ENCODE data around the gene SUN1.
A peak's percentile ranks its signal among the peaks of the same experiment; 100 is the strongest.
"Not testable (repeated sequence)": the region's sequence is repeated elsewhere in the genome, so short reads cannot be mapped to it uniquely, and the experiment has no call there.

SUN1 gene

DNA sequence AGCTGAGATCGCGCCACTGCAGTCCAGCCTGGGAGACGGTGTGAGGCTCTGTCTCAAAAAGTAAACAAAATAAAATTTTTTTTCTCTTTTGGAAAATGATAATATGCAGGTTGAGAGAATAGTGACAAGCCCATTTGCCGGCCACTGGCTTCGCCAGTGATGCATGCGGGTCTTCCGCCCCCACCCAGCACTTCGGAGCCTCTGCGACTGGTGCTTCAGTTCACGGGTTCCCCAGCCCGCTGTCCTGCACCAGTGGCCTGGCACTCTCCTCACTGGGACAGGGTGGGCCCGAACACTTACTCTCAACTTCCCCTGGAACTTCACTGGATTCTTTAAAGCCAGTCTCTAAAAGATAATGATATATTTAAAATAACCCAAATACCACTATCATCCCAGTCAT lies 2.7 kb downstream of the SUN1 start:
- no peak for DNase-seq

DNA sequence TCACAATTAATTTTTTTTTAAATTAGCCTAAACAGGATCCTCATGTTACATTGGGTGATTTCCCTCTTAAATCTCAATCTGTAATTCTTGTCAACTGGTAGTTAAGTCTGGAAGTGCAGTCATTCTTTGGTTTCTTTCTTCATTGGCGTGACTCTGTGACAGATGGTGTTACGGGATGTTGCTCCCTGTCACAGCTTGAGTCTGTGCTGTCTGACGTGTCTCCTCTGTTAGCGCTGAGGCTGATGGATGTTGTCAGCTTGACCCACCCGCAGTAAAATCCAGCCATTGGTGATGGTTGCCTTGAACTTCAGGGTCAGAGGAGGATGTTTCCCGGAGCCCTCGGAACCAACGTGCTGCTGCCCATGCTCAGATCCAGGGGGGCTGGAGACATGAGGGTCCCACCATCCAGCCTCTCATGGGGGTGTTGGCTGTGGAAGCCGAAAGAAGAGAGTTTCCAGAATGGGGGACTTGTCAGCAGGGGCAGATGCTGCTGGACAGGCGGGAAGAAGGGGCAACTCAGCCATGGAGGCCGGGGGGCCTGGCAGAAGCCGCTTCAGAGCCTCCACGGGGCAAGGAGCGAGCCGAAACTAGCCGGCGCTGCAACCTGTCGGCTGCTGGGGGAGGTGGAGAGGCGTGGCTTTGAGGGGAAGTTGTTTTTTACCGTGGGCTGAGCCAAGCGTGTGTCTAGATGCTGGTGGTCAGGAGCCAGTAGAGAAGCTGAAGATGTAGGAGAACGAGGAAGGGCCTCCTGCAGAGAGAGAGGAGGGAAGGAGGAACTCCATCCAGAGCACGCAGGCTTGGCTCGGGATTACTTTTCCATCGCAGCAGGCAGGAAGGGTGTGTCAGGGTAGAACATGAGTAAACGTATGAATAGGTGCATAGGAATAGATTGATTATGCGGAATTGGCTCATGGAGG lies 3.5 kb downstream of the SUN1 start:
- DNase-seq: no peak

DNA sequence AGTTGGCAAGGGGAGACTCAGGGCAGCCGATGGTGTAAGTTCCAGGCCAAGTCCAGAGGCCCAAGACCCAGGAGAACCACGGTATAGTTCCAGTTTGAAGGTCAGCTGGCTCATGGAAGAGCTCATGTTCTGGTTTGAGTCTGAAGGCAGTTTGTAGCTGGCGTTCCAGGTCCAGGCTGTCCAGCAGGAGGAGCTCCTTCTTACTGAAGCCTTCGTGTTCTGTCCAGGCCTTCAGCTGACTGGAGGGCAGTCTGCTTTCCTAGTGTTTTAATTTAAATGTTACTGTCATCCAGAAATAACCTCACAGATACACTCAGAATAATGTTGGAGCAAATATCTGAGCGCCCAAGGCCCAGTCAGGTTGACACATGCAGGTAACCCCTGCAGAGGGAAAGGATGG lies 4.2 kb downstream of the SUN1 start:
- DNase-seq: peak; percentile 42

DNA sequence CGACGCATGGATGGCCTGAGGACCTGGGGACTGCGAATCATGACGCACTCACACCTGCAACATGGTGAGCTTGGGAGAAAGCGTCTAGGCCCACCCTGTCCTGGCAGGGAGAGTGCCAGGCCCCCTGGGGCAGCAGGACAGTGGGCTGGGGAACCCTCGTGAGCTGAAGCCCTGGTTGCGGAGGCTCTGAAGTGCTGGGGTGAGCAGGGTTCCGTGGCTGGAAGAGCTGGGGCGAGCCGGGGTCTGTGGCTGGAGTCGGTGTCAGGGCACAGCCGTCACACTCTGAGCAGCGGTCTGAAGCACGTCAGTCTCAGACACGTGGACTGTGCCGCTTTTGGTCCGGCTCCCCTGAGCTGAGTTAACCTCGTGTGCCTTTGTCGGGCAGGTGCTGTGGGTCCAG lies 4.7 kb downstream of the SUN1 start:
- no peak for DNase-seq

DNA sequence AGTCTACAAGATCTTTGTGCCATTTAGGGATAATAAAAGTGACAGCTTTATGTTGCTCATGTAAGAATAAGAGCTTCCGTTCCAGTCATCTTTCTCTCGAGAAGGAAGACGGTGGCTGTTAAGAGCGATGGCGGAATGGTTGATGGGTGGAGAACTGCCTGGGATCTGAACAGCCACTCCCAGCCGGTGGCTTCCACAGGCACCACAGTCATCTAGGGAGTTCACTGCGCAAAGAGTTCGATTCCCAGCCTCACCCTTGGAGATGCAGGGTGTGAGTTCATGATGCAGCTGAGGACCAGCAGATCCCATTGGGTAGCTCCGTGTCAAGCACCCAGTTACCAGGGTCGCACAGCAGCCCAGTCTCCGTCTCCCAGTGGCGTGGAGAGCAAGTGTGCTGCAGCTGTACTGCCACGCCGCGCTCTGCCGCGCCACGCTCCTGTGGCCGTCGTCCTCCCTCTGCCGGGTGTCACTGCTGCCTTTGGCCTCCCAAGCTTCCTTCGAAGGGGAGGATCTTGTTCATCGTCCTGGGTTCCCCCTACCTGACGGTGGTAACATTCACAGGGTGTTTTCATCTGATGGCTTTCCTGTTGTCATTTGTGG lies 7.8 kb downstream of the SUN1 start:
- DNase-seq: no peak

DNA sequence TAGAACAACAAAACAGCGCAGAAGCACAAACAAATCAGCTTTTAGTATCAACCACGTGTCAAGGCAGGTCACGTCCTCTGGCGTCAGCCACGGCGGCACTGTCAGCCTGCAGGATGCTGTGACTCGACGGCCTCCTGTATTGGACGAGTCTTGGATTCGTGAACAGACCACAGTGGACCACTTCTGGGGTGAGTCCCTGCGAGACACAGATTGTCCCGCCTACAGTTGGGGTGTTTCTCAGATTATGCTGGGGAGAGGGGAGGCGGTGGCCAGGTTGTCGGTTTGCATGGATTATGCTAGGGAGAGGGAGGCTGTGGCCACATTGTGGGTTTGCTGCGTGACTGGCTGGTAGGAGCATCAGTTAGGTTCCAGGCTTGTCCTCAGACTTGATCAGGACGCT lies 9.7 kb downstream of the SUN1 start:
- DNase-seq: no peak

DNA sequence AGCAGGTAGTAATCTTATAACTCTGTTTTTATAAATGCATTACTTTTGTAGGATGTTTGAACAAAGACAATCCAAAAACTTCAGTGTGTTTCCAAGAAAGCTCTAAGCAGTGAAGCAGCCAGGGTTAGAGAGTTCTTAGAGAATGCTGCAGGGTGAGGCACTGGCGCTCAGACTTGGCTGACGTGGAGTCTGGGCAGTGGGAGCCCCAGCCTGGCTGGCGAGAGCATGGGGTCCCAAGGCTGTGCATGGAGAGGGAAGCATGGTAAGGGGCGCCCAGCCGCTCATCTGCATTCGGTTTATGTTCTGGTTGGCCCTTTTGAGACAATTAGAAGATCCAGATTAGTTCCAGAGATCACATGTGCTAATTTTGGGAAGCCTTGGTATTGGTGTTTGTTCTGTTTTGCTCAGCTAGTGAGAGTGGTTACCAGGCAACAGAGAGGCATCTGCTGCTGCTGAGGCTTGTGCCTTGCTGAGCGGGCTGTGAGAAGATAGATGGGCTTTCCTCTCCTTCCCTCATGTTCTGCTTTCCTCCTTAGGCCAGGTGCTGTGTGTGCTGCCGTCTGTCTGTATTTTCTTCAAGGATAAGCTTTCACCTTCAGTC lies 10.3 kb downstream of the SUN1 start:
- DNase-seq: no peak

DNA sequence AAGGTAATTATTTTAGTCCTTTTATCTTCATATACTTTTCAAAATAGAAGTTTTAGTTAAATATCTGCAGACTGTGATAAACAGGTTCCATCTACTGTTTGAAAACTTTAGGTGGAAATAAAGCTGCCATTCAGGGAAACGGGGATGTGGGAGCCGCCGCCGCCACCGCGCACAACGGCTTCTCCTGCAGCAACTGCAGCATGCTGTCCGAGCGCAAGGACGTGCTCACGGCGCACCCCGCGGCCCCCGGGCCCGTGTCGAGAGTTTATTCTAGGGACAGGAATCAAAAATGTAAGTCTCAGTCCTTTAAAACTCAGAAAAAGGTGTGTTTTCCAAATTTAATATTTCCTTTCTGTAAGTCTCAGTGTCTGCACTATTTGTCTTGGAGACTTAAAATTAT lies 11.0 kb downstream of the SUN1 start:
- no peak for DNase-seq

DNA sequence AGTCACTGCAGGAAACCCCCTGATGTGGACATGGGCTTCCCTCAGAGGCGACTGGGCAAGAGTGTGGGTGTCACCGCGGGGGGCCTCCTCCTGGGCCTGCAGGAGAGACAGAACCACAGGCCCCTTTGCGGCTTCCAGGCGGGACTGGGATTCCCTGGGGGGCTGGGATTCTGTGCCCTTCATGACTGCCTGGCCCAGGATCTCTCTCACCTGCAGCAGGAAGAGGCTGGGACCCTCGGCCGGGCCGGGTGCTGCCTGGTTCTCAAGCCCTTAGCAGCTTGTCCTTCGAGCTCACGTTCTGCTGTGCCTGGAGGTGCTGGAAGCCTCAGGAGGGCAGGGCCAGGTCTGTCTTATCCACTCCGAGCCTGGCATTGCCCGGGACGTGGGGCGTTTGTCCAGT lies 11.8 kb downstream of the SUN1 start:
- no peak for DNase-seq

DNA sequence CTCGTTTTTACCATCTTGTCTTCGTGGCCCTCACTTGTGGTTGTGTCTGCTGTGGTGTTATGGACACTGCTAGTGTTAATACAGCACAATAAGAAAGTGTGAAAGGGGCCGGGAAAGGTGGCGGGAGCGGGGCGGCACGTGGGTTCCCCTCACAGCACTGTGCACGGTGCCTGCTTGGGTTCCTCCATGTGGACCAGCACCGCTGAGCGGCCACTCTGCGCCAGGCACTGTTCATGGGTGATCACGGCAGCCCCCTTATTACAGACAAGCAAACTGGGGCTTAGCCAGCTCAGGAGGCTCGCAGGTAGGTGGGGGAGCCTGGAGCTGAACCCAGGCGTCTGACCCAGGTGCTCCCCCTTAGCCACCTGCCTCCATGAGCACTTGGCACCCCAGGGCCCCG lies 12.2 kb downstream of the SUN1 start:
- no peak for DNase-seq

DNA sequence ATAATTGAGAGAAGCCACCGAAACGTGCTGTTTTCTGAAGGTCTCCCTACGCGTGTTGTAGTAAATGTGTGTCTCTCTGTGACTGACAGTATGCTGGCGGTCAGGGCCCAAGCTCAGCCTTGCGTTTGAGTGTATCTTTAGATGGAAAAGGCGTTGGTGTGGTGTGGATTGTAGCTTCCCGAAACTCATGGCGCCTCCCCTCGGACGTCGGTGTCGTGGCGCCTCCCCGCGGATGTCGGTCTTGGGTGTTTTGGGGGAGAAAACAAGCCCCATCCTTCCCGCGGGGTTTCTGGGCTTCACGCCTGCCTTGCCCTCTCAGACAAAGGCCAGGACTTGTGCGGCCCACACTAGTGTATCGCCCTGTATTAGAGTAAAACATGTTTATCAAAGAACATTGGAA lies 12.8 kb downstream of the SUN1 start:
- no peak for DNase-seq

DNA sequence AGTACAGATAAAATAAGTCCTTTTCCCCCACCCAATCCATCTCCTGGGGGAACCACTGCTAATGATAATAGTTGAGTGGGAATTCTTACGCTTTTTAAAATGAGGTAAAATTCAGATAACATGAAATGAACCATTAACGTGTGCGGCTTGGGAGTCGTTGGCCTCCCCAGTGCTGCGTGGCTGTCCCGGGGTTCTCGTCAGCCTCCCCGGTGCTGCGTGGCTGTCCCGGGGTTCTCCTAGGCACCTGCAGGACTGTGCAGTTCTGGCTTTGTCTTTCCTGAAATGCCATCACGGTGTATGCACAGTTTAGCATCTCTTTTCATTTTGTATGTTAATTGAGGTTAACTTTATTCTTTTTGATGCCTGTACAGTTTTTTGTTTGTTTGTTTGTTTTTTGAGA lies 13.5 kb downstream of the SUN1 start:
- DNase-seq: no peak

DNA sequence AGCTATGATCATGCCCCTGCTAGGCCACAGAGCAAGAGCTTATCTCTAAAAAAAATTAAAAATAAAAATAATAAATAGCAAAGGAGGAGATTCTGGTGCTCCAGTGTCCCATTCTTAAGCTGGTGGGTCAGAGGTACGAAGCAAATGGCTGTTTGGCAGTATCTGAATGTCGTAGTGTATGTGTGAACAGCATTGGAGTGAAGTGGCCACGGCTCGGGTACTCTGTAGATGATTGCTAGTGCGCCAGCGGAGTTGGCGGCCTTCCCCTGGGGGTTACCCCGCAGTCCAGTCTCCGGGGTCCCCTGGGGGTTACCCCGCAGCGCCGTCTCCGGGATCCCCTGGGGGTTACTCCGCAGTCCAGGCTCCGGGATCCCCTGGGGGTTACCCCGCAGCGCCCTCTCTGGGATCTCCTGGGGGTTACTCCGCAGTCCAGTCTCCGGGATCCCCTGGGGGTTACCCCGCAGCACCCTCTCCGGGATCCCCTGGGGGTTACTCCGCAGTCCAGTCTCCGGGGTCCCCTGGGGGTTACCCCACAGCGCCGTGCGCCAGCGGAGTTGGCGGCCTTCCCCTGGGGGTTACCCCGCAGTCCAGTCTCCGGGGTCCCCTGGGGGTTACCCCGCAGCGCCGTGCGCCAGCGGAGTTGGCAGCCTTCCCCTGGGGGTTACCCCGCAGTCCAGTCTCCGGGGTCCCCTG lies 14.8 kb downstream of the SUN1 start:
- DNase-seq: not testable (repeated sequence)

DNA sequence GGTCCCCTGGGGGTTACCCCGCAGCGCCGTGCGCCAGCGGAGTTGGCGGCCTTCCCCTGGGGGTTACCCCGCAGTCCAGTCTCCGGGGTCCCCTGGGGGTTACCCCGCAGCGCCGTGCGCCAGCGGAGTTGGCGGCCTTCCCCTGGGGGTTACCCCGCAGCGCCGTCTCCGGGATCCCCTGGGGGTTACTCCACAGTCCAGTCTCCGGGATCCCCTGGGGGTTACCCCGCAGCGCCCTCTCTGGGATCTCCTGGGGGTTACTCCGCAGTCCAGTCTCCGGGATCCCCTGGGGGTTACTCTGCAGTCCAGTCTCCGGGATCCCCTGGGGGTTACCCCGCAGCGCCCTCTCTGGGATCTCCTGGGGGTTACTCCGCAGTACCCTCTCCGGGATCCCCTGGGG lies 15.5 kb downstream of the SUN1 start:
- not testable (repeated sequence) for DNase-seq

DNA sequence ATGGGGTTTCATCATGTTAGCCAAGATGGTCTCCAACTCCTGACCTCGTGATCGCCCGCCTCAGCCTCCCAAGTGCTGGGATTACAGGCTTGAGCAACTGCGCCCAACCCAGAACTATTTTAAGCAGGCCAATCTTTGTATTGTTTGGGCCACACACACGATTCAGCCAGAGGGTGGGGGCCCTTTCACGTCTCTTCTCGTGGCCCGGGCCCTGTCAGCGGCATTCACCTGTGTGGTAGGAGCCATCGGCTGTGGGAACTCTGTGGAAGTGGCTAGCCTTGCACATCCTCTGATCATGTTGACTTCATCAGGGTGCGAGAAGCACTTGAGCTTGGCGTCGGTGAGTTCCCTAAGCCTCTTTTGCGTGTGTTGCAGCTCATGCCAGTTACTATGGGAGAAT lies 16.9 kb downstream of the SUN1 start:
- DNase-seq: no peak

DNA sequence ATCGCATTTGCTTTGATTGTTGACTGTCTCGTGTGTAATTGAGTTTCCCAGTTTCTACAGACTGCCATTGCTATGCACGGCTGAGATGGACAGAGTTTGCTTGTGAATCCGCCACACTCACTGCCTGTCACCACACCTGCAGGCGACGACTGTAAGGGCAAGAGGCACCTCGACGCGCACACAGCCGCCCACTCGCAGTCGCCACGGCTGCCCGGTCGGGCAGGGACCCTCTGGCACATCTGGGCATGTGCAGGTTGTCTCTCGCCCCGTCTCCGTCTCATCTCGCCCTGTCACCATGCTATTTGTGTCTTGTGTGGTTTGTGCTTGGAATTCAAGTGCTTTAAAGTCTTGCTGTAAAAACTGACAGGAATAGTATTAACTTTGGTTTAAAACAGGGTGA lies 17.5 kb downstream of the SUN1 start:
- DNase-seq: no peak

DNA sequence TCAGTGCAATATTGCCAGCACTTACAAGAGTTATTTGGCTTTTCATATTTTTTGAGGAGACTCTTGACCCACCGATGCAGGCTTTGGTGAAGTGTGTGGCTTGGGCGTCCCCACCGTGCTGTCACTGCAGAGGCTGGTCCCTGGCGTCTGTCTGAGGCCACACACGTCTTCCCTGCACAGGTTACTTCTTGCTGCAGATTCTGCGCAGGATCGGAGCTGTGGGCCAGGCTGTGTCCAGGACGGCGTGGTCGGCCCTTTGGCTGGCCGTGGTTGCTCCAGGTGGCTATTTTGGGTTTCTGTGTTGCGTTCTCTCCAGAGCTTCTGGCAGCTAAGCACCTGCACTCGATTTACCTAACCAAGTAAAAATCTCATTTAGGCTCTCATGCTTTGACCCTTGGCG lies 18.9 kb downstream of the SUN1 start:
- no peak for DNase-seq

DNA sequence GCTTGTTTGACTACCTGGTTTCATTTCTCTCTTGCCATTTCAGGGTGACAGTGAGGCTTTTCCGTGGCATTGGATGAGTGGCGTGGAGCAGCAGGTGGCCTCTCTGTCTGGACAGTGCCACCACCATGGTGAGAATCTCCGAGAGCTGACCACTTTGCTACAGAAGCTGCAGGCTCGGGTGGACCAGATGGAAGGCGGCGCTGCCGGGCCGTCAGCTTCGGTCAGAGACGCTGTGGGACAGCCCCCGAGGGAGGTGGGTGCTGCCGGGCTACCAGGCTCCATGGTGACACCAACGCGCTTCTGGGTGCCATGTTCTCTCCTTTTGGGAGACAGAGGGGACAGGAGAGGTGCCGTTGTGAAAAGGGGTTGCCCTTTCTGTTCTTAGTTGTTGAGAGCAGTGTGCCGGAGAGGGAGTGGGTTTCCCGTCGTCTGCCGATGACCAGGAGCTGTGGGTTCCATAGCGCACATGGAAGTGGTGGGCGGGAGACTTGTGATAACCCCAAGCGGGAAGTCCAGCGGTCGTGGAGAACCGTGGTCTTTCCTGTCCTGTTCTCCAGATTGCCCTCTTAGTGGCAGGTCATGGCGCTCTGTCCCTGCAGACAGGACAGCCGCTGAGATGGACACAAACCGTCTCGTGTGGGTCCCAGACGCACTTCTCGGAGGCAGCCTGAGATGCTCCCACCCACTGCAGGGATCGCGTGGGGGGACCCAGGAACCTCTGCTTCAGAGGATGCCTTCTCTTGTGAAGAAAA lies 21.3 kb downstream of the SUN1 start:
- DNase-seq: no peak

DNA sequence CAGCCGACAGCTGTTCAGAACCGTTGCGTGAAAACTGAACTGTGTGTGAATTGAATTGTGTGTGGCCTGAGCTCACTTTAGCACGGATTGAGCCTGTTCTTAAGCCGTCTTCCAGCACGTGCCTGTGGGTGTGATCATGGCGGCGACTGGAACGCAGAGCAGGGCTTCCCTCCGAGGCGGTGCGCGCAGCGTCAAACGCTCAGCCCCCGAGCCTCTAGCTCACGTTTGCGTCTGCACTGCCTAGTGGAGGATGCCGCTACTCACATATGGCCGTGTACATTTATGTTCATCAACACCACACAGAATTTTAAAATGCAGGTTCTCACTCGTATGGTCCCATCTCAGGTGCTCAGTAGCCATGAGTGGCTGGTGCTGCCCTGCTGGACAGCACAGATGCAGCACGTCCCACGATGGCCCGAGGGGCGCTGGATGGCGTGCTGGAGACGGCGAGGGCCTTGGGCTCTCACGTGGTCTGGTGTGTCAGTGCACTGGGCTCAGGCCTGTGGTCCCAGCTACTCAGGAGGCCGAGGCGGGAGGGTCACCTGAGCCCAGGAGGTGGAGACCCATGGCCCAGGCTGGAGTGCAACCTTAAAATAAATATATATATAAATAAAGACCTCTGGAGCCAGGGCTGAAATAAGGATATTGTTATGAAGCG lies 22.0 kb downstream of the SUN1 start:
- DNase-seq: no peak

DNA sequence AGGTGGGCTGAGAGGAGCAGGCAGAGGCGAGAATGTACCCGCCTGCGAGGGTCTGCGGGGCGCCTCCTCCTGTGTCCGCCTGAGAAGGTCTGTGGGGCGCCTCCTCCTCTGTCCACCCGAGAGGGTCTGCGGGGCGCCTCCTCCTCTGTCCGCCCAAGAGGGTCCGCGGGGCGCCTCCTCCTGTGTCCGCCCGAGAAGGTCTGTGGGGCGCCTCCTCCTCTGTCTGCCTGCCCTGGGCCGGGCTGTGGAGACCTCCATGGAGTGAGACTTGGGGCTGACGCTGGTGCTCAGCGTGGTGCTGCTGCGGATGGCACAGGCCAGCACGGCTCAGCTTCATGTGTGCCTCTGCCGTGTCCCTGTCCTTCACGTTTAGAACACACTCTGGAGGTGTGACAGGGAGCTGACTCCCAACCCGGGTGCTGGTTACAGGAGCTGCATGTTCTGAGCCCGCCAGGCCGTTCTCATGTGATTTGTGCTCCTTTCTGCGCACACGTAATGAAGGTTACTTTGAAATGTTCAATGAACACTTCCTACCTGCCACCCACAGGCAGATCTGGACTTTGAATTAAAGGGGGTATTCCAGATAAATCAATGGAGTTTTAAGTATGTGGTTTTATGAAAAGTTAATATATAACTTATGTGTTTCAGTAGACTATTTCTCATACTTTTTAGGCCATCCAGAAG lies 23.6 kb downstream of the SUN1 start:
- no peak for DNase-seq

DNA sequence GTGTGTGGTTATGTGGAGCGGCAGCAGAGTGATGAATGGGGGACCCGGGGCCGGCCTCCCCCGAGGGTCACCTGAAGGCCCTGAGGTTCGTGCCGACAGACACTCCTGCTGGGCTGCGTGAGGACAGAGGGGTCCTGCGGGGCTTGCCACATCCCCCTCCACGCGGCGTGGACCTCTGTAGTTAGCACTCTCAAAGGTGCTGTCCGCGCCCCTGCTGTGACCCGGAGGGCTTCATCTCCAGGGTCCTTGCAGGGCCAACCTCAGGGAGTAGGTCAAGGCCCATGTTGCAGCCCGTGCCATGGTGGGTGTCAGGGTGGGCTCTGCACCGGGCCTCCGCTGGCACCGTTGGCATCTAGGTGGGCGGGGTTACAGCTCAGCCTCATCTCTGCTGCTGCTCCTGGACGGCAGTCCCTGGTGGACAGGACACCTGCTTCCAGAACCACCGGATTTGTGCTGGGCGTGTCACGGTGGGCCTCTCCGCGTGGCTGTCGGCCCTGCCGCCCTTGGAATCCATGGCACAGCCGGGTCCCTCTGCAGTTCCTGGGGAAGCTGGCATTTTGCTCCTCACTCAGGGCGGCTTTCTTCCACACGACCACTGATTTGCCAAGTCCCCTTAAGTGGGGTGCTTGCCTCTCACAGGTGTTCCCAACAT lies 24.3 kb downstream of the SUN1 start:
- no peak for DNase-seq

Data from hematopoietic multipotent progenitor cell treated with erythropoietin and hydrocortisone succinate and interleukin-3 and kit ligand, for 8 days (in vitro differentiated cells).